Measurements from ENCODE around the gene EYA2.

DNA sequence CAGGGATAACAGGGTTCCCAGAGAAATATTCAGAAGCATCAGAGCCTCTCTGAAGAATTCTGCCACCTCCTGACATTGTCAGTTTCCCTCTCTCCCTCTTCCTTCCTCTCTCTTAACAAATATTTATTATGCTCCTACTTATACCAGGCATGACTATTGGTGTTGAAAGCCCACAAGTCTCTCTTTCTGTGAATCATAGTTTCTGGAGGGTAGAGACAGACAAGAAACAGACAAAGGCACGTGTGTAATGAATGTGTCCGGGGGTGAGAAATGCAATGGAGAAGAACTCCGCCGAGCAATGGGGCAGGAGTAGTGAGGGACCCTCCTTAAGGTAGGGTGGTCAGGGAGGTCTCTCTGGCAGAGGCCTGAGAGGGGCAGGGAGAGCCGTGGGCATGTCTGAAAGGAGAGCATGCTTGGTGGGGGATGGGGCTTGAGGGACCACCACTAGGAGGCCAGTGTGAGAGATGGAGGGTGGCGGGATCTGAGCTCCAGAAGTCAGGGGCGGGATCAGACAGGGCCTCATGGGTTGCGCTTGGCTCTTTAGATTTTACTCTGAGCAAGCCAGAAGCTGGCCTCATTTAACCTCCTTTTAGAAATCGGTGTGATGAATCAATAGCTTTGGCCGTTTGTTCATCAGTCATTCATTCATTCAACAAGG is 57.3 kb downstream of the EYA2 start:
- TF ChIP-seq, protein P1, sequence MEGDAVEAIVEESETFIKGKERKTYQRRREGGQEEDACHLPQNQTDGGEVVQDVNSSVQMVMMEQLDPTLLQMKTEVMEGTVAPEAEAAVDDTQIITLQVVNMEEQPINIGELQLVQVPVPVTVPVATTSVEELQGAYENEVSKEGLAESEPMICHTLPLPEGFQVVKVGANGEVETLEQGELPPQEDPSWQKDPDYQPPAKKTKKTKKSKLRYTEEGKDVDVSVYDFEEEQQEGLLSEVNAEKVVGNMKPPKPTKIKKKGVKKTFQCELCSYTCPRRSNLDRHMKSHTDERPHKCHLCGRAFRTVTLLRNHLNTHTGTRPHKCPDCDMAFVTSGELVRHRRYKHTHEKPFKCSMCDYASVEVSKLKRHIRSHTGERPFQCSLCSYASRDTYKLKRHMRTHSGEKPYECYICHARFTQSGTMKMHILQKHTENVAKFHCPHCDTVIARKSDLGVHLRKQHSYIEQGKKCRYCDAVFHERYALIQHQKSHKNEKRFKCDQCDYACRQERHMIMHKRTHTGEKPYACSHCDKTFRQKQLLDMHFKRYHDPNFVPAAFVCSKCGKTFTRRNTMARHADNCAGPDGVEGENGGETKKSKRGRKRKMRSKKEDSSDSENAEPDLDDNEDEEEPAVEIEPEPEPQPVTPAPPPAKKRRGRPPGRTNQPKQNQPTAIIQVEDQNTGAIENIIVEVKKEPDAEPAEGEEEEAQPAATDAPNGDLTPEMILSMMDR (conservative IDR thresholded peaks at IDR 0.05), result no peak
- TF ChIP-seq ZFX (IDR thresholded peaks at IDR 0.05), result no peak

Measured in C4-2B (cell line).